AG04449 (cell line): ENCODE results near the gene NACC1.

ENCODE experiments used
- CTCF ChIA-PET: fragments of 350-600 bp; formaldehyde crosslinking; extraction: SDS; loops from one replicate; lab custom pipeline; 2021; ENCODE audit warnings: antibody characterized with exemption; lab: Yijun Ruan, JAX
- POLR2A ChIA-PET: fragments of 400-600, 350-600 bp; formaldehyde crosslinking; extraction: SDS; loops from one replicate; lab custom pipeline; 2020; ENCODE audit warnings: antibody characterized with exemption, inconsistent platforms; lab: Yijun Ruan, JAX
- DNase-seq: peaks from one replicate; pipeline ENCODE4 v3.0.0-alpha.2; 2010; ENCODE audit warnings: low read depth, low spot score
- H3K4me3 ChIP-seq: 2 replicates; pipeline ENCODE4 v1.5.1; 2011; ENCODE audit warnings: low read depth, mild to moderate bottlenecking, control low read depth, low read length
- TF ChIP-seq, protein P1 (sequence below): IDR thresholded peaks from one replicate; pipeline ENCODE4 v1.5.1; 2011; ENCODE audit warnings: mild to moderate bottlenecking, moderate library complexity, low read length, control low read depth, inconsistent platforms; ENCODE audit not compliant: insufficient read depth; ENCODE audit errors: missing control alignments

NACC1 gene

DNA sequence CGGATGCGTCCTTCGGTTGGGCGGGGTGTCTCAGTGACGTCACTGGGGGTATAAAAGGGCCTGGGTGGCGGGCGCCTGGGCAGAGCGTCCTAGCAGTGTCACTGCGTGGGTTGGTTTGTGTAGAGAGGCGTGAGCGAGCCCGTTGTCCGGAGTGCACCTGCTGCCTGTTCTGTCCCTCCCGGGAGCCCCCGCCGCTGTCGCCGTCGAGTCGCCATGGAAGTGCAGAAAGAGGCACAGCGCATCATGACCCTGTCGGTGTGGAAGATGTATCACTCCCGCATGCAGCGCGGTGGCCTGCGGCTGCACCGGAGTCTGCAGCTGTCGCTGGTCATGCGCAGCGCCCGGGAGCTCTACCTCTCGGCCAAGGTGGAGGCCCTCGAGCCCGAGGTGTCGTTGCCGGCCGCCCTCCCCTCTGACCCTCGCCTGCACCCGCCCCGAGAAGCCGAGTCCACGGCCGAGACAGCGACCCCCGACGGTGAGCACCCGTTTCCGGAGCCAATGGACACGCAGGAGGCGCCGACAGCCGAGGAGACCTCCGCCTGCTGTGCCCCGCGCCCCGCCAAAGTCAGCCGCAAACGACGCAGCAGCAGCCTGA is 35.0 kb downstream of the NACC1 start:
- H3K4me3 ChIP-seq: peak overlapping the region; percentile 96
- no peak for DNase-seq
- ChIA-PET CTCF (interaction anchor here (1.4 to 1.8 kb wide), 6 partner anchors 10 to 188 kb away, joined by 3 to 9 read pairs (median 6); no protein-coding TSS in a partner anchor), POLR2A (interaction anchor here (0.6 to 2.2 kb wide), 17 partner anchors 11 to 364 kb away, joined by 3 to 32 read pairs (median 3); partner anchors contain the start of genes FARSA and NACC1)
- TF ChIP-seq, protein P1, sequence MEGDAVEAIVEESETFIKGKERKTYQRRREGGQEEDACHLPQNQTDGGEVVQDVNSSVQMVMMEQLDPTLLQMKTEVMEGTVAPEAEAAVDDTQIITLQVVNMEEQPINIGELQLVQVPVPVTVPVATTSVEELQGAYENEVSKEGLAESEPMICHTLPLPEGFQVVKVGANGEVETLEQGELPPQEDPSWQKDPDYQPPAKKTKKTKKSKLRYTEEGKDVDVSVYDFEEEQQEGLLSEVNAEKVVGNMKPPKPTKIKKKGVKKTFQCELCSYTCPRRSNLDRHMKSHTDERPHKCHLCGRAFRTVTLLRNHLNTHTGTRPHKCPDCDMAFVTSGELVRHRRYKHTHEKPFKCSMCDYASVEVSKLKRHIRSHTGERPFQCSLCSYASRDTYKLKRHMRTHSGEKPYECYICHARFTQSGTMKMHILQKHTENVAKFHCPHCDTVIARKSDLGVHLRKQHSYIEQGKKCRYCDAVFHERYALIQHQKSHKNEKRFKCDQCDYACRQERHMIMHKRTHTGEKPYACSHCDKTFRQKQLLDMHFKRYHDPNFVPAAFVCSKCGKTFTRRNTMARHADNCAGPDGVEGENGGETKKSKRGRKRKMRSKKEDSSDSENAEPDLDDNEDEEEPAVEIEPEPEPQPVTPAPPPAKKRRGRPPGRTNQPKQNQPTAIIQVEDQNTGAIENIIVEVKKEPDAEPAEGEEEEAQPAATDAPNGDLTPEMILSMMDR: peak; percentile 22

DNA sequence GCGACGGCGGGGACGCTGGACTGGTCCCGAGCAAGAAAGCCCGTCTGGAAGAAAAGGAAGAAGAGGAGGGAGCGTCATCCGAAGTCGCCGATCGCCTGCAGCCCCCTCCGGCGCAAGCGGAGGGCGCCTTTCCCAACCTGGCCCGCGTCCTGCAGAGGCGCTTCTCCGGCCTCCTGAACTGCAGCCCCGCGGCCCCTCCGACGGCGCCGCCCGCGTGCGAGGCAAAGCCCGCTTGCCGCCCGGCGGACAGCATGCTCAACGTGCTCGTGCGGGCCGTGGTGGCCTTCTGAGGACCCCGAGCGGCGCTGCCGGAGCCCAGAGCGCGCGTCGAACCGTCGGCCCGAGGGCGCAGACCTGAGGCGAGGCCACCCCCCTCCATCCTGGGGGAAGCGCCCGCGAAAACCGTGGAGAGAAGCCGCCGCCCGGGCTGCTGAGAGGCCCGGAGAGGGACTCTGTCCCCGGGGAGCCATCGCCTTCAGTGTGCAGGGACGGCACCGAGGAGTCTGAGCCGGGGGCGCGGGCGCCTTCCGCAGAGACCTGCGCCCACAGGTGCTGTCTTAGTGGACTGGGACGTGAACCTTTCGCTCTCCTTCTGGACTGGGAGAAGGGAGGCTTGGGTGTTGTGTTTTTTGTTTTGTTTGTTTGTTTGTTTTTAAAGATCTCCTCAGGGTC is 35.6 kb downstream of the NACC1 start:
- TF ChIP-seq, protein P1: no peak
- ChIA-PET CTCF (interaction anchor here (1.4 kb wide), 1 partner anchor 39 kb away, joined by 3 read pairs; no protein-coding TSS in a partner anchor), POLR2A (interaction anchor here (0.6 to 2.4 kb wide), 20 partner anchors 9 to 365 kb away, joined by 3 to 32 read pairs (median 6); partner anchors contain the start of genes NACC1 and TRMT1)
- DNase-seq: no peak
- peak overlapping the region; percentile 96 for H3K4me3 ChIP-seq

DNA sequence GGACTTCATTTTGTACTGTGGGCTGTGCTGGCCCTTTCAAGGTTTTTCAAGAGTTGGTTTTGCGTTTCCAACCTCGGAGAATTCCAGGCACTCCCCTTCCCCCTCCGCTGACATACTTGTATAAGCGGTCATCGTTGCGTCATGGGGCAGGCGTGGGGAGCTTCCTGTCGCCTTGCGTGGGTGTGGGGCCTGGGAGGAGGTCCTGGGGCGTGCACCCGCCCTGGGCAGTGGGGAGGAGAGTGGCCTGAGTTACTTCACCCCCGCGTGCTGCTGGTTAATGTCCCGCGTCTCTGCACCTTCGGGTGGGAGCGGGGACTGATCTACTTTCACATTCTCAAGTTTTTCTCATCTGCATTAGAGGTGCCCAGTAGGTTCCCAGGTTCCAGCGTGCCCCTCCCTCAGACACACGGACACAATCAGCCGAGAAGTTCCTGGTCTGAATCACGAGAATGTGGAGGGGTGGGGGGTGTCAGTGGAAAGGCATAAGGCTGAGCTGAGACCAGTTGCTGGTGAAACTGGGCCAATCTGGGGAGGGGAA is 36.2 kb downstream of the NACC1 start:
- ChIA-PET POLR2A (interaction anchor here (0.7 to 2.4 kb wide), 11 partner anchors 9 to 107 kb away, joined by 4 to 13 read pairs (median 6); partner anchors contain the start of genes NACC1 and TRMT1), CTCF (no interaction called here)
- DNase-seq: no peak
- H3K4me3 ChIP-seq: peak overlapping the region; percentile 96
- TF ChIP-seq, protein P1: no peak

DNA sequence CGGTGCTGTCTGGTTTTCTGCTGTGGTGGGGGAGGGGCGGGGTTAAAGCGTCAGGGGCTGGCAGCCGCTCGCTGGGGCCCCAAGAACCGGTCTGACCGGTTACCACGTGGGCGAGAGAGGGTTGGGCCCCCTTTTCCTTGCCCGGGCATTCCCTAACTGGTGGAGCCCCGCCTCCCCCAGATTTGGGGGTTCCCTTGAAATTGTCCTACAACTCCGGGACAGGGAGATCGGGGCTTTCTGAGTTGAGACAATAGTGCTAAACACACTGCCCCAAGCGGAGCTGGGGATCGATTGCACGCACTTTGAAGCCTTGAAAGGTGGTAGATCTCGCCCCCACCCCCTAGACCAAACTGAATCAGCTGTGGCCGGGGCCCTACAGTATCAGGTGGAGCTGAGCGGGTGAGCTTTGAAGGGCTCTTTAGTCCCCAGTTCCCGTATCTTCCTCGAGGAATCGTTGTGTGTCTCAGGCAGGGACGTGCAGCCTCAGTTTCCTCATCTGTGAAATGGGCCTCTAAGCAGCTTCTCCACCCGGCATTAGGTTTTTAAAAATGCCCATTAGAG is 36.9 kb downstream of the NACC1 start:
- POLR2A ChIA-PET: interaction anchor here (0.9 to 2.4 kb wide), 8 partner anchors 9 to 106 kb away, joined by 3 to 13 read pairs (median 6); partner anchors contain the start of genes NACC1 and TRMT1
- CTCF ChIA-PET: interaction anchor here (1.1 to 2.5 kb wide), 5 partner anchors 8 to 190 kb away, joined by 3 to 17 read pairs (median 4); no protein-coding TSS in a partner anchor
- TF ChIP-seq, protein P1: peak; percentile 14
- DNase-seq: no peak
- H3K4me3 ChIP-seq: peak overlapping the region; percentile 96

DNA sequence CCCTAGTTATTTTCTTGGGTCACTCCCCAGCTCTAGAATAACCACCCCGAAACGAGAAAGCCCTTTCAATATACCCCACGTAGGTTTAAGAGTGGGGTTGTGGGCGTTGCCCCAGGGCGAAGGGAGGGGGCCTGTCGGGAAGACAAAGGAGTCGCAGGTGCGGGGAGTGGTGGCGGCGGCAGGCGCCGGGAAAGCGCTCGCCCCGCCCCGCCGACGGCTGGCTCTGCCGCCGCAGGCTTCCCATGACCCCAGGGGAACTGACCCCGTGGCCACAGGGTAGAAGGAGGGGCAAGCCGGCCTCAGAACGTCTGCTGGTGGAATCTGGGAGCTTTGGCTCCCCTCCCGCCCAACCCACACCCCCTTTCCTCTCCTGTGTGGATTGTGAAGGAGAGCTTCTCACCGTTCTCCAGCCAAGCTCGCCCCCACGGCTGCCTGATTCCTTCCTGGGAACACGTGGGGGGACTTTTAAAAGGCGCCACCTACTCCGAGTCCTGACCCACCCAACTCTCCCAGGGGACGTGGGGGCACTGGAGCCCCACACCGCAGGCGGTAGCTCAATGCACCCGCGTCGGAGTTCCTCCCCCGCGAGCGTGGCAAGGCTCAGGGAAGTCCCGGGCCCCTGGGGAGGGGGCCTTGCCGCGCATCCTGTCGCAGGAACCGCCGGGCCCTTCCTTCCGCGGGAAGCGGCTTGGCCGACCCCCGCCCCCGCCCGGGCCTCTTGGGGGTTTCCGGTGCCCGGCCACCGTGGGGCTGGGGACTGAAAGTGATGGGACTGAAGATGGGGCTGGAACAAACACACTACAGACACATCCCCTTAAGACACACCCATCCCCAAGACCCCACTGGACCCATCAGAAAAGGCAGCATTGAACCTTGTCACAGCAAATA is 37.7 kb downstream of the NACC1 start:
- ChIA-PET POLR2A (interaction anchor here (0.6 to 2.4 kb wide), 10 partner anchors 9 to 364 kb away, joined by 3 to 13 read pairs (median 4); partner anchors contain the start of genes JUNB, NACC1 and TRMT1), CTCF (interaction anchor here (1.1 to 2.5 kb wide), 5 partner anchors 8 to 190 kb away, joined by 3 to 17 read pairs (median 4); no protein-coding TSS in a partner anchor)
- peak overlapping the region; percentile 96 for H3K4me3 ChIP-seq
- DNase-seq: no peak
- TF ChIP-seq, protein P1: no peak
